PC-3 (cell line): Measurements from ENCODE around the gene EFHC1.

Source experiments
- EZH2phosphoT487 ChIP-seq: fragments of 300-600 bp; sonication (generic); IDR thresholded peaks from 2 replicates; pipeline ENCODE4 v1.6.1; 2018; ENCODE audit warnings: mild to moderate bottlenecking, antibody characterized with exemption, low read length, borderline replicate concordance
- TF ChIP-seq, protein P1 (sequence below): fragments of 300-600 bp; sonication (generic); conservative IDR thresholded peaks from 2 replicates; pipeline ENCODE4 v1.5.1; 2017; ENCODE audit warnings: antibody characterized with exemption, low read depth, mild to moderate bottlenecking, low read length

DNA sequence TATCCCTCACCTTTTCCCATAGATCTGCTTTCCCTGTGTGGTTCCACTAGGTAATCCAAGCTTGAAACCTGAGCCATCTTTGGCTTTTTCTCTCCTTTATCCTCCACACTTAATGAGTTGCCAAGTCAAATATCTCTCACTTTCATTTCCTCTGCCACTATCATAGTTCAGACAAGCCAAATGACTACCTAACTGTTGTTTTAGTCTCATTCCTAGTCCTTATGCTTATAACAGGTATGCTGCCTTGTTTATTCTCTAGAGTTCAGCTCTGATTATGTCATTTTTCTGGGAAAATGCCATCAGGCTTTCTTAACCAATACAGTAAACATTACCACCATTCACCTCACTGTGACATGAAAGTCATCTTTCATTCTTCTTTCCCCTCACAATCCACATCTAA lies 6.5 kb downstream of the EFHC1 start:
- no peak for TF ChIP-seq EZH2phosphoT487
- TF ChIP-seq, protein P1, sequence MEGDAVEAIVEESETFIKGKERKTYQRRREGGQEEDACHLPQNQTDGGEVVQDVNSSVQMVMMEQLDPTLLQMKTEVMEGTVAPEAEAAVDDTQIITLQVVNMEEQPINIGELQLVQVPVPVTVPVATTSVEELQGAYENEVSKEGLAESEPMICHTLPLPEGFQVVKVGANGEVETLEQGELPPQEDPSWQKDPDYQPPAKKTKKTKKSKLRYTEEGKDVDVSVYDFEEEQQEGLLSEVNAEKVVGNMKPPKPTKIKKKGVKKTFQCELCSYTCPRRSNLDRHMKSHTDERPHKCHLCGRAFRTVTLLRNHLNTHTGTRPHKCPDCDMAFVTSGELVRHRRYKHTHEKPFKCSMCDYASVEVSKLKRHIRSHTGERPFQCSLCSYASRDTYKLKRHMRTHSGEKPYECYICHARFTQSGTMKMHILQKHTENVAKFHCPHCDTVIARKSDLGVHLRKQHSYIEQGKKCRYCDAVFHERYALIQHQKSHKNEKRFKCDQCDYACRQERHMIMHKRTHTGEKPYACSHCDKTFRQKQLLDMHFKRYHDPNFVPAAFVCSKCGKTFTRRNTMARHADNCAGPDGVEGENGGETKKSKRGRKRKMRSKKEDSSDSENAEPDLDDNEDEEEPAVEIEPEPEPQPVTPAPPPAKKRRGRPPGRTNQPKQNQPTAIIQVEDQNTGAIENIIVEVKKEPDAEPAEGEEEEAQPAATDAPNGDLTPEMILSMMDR, result no peak
